Osteocyte (in vitro differentiated cells): Measurements from ENCODE around the gene PPP1R3F. TPM values are rescaled to one million over a fixed set of nuclear protein-coding genes. Genes with fewer than 3 reads are reported as not detected.

Experiments used
- DNase-seq: peaks from one replicate; pipeline ENCODE4 v3.0.0; 2021; ENCODE audit warnings: mixed read lengths; ENCODE audit not compliant: unreplicated experiment; ENCODE audit errors: extremely low spot score
- H3K27ac Mint-ChIP-seq: one replicate; pipeline ENCODE4 v1.8.0; 2021; ENCODE audit warnings: mild to moderate bottlenecking, mixed read lengths; ENCODE audit not compliant: unreplicated experiment
- H3K27me3 Mint-ChIP-seq: one replicate; pipeline ENCODE4 v1.8.0; 2021; ENCODE audit warnings: mixed read lengths; ENCODE audit not compliant: unreplicated experiment
- H3K36me3 Mint-ChIP-seq: one replicate; pipeline ENCODE4 v1.8.0; 2021; ENCODE audit warnings: mixed read lengths; ENCODE audit not compliant: unreplicated experiment
- H3K4me1 Mint-ChIP-seq: one replicate; pipeline ENCODE4 v1.8.0; 2021; ENCODE audit warnings: mixed read lengths; ENCODE audit not compliant: unreplicated experiment
- H3K4me3 Mint-ChIP-seq: one replicate; pipeline ENCODE4 v1.8.0; 2021; ENCODE audit warnings: mild to moderate bottlenecking, moderate library complexity, mixed read lengths; ENCODE audit not compliant: unreplicated experiment
- H3K9me3 Mint-ChIP-seq: one replicate; pipeline ENCODE4 v1.8.0; 2021; ENCODE audit warnings: mixed read lengths; ENCODE audit not compliant: unreplicated experiment
- total RNA-seq: library from RNA; stranded (reverse); gene quantifications from 2 replicates; pipeline ENCODE4 v1.2.1, GENCODE V29; 2021
- TF ChIP-seq, protein P1 (sequence below): fragments of 200-600 bp; sonication (generic); IDR thresholded peaks from 2 replicates; pipeline ENCODE4 v1.5.0; 2021; ENCODE audit warnings: antibody characterized with exemption, mild to moderate bottlenecking, moderate library complexity

Gene PPP1R3F
- total RNA-seq, 1 donor from 2014 or later = 9.2 TPM

GRCh38 chrX:49249071-49249470 lies 20.5 kb upstream of the PPP1R3F start:
- no peak overlapping the region for H3K27ac Mint-ChIP-seq
- H3K27me3 Mint-ChIP-seq = no peaks in the 10 kb centered on the region
- H3K4me1 Mint-ChIP-seq = no peaks in the 10 kb centered on the region
- no peak overlapping the region for H3K4me3 Mint-ChIP-seq
- H3K9me3 Mint-ChIP-seq = no peaks in the 10 kb centered on the region
- H3K36me3 Mint-ChIP-seq = peaks cover 6% of the 10 kb centered on the region
- TF ChIP-seq, protein P1, sequence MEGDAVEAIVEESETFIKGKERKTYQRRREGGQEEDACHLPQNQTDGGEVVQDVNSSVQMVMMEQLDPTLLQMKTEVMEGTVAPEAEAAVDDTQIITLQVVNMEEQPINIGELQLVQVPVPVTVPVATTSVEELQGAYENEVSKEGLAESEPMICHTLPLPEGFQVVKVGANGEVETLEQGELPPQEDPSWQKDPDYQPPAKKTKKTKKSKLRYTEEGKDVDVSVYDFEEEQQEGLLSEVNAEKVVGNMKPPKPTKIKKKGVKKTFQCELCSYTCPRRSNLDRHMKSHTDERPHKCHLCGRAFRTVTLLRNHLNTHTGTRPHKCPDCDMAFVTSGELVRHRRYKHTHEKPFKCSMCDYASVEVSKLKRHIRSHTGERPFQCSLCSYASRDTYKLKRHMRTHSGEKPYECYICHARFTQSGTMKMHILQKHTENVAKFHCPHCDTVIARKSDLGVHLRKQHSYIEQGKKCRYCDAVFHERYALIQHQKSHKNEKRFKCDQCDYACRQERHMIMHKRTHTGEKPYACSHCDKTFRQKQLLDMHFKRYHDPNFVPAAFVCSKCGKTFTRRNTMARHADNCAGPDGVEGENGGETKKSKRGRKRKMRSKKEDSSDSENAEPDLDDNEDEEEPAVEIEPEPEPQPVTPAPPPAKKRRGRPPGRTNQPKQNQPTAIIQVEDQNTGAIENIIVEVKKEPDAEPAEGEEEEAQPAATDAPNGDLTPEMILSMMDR = no peak
- no peak for DNase-seq

- TF ChIP-seq, protein P1 = no peak
- H3K4me1 Mint-ChIP-seq = no peaks in the 10 kb centered on the region
- H3K9me3 Mint-ChIP-seq = no peaks in the 10 kb centered on the region
- DNase-seq = no peak
- no peak overlapping the region for H3K27ac Mint-ChIP-seq
- no peaks in the 10 kb centered on the region for H3K27me3 Mint-ChIP-seq
- H3K4me3 Mint-ChIP-seq = no peak overlapping the region
- H3K36me3 Mint-ChIP-seq = peaks cover 2% of the 10 kb centered on the region
Measured at GRCh38 chrX:49249616-49250015, 20.0 kb upstream of the PPP1R3F start.

DNA sequence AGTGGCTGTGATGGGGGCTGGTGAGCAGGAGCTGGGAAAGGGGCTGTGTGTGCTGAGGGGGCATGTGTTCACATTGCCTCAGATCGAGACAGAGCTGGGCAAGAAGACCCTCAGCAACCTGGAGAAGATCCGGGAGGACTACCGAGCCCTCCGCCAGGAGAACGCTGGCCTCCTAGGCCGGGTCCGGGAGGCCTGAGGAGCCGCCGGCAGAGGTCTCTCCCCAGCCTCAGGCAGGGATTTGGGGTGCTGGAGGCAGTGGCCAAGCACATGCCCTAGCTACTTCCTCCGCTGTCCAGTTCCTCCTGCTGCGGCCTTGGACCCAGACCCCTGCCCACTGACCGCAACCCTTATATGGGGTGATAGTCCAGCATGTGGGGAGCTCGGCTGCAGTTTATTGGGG lies 19.5 kb upstream of the PPP1R3F start:
- Mint-ChIP-seq H3K36me3 (peaks cover 2% of the 10 kb centered on the region), H3K4me1 (no peaks in the 10 kb centered on the region), H3K27ac (no peak overlapping the region), H3K4me3 (no peak overlapping the region), H3K27me3 (no peaks in the 10 kb centered on the region), H3K9me3 (no peaks in the 10 kb centered on the region)
- DNase-seq = no peak
- TF ChIP-seq, protein P1 = no peak

- Mint-ChIP-seq H3K36me3 (peaks cover 2% of the 10 kb centered on the region), H3K27me3 (no peaks in the 10 kb centered on the region), H3K27ac (no peak overlapping the region), H3K4me3 (no peak overlapping the region), H3K4me1 (no peaks in the 10 kb centered on the region), H3K9me3 (no peaks in the 10 kb centered on the region)
- DNase-seq = no peak
- TF ChIP-seq, protein P1 = no peak
Measured at GRCh38 chrX:49250578-49250977, 19.0 kb upstream of the PPP1R3F start.

GRCh38 chrX:49251325-49251724 lies 18.3 kb upstream of the PPP1R3F start:
- H3K27ac Mint-ChIP-seq = no peak overlapping the region
- H3K4me3 Mint-ChIP-seq = no peak overlapping the region
- no peaks in the 10 kb centered on the region for H3K27me3 Mint-ChIP-seq
- H3K36me3 Mint-ChIP-seq = peaks cover 2% of the 10 kb centered on the region
- no peaks in the 10 kb centered on the region for H3K9me3 Mint-ChIP-seq
- TF ChIP-seq, protein P1 = no peak
- H3K4me1 Mint-ChIP-seq = no peaks in the 10 kb centered on the region
- no peak for DNase-seq
